Body of pancreas (tissue), 4 donors: Measurements from ENCODE around the gene SLC49A4.

Source experiments
- POLR2A ChIP-seq, 3 donors: fragments of 450-650 bp; IDR thresholded peaks; one replicate each; pipeline ENCODE4 v1.6.1; 2016; ENCODE audit warnings: antibody characterized with exemption in 3 of 3, mild to moderate bottlenecking in 2 of 3
- TF ChIP-seq, protein P1 (sequence below), 7 experiments: fragments of 450-650 bp in 4 of 7; fragments of 200-600 bp in 3 of 7; sonication (generic) in 3 of 7; IDR thresholded peaks; one replicate each; pipeline ENCODE4 v1.5.1; 2016 to 2019; ENCODE audit warnings: antibody characterized with exemption in 7 of 7

DNA sequence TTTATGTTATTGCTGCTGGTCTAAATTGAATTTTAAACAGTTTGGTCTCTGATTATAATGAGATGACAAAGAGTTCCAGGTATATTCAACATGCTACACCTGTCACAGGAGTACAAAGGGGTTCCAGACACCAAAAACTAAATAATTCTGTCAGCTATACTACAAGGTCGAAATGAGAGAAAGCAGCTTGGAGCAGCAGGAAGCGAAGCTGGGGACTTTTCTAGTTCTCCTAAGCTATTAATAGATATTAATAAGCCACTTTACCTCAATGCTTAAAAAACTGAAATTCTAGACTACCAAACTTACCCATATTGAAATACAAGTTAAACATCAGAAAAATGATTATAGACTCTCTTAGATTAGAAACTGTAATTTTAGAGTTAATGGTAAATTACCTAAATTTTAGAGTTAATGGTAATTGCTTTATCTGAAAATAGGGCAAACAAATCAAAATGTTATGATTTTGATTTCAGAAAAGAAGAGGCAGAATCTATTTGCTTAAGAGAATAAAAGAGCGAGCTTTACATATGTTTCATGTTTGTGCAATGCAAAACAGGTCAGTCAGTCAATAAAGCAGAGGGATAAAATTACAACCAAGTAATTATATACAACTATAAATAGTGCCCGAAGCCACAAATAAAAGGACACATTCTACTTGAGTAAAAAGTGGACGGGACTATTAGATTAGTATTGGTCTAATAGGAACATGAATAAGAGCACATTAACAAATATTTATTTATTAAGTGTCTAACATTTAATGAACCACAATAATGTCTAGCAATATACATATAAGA, 18.0 kb upstream of the SLC49A4 start:
- TF ChIP-seq, protein P1, sequence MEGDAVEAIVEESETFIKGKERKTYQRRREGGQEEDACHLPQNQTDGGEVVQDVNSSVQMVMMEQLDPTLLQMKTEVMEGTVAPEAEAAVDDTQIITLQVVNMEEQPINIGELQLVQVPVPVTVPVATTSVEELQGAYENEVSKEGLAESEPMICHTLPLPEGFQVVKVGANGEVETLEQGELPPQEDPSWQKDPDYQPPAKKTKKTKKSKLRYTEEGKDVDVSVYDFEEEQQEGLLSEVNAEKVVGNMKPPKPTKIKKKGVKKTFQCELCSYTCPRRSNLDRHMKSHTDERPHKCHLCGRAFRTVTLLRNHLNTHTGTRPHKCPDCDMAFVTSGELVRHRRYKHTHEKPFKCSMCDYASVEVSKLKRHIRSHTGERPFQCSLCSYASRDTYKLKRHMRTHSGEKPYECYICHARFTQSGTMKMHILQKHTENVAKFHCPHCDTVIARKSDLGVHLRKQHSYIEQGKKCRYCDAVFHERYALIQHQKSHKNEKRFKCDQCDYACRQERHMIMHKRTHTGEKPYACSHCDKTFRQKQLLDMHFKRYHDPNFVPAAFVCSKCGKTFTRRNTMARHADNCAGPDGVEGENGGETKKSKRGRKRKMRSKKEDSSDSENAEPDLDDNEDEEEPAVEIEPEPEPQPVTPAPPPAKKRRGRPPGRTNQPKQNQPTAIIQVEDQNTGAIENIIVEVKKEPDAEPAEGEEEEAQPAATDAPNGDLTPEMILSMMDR (IDR thresholded peaks at IDR 0.05): no peak
- no peak for TF ChIP-seq POLR2A (IDR thresholded peaks at IDR 0.05)
